HepG2 (cell line): ENCODE results near the gene THAP2. TPM values are rescaled to one million over a fixed set of nuclear protein-coding genes. Genes with fewer than 3 reads are reported as not detected.
"Not testable (repeated sequence)": the region's sequence is repeated elsewhere in the genome, so short reads cannot be mapped to it uniquely, and the experiment has no call there.

Source experiments
- ATAC-seq: fragments of 200-7000 bp; cut with Tn5 transposase; 3 replicates; pipeline ENCODE4 v1.9.1; 2020; ENCODE audit warnings: mild to moderate bottlenecking, moderate library complexity
- BruUV-seq: library from RNA; stranded (reverse); fragments of 400-500 nt; replicated peaks from 2 replicates; lab custom pipeline; 2021; lab: Mats Ljungman, UMichigan
- CTCF ChIA-PET: fragments of 300-600 bp; formaldehyde crosslinking; extraction: SDS; loops from one replicate; lab custom pipeline; 2021; ENCODE audit warnings: low total read pairs, inconsistent platforms, low intra/inter-chr PET ratio; lab: Yijun Ruan, JAX
- POLR2A ChIA-PET: fragments of 350-600 bp; sonication (Branson Sonifier 250); formaldehyde crosslinking; loops from one replicate; lab custom pipeline; 2020; ENCODE audit warnings: antibody characterized with exemption, inconsistent platforms; lab: Yijun Ruan, JAX
- DNase-seq: peaks from one replicate; pipeline ENCODE4 v3.0.0-alpha.2; 2015; ENCODE audit warnings: low spot score
- FAIRE-seq: peaks from 3 replicates; lab custom pipeline; 2011; peaks lifted over from hg19 to GRCh38; lab: Jason Lieb, UNC
- H2AFZ ChIP-seq: one replicate; pipeline ENCODE4 v1.6.1; 2011; ENCODE audit warnings: low read length, inconsistent platforms
- H3K27ac ChIP-seq: fragments of 300-600 bp; 3 replicates; pipeline ENCODE4 v1.8.0; 2011; ENCODE audit warnings: mixed run types, mild to moderate bottlenecking, mixed read lengths, low read length, inconsistent platforms; ENCODE audit not compliant: insufficient read depth; ENCODE audit errors: extremely low read length
- H3K27me3 ChIP-seq, 2 experiments: fragments of 200-600 bp in 1 of 2; 2 replicates in 1 of 2; 3 replicates in 1 of 2; pipeline versions ENCODE4 v1.6.0 to v1.8.0; 2011; ENCODE audit warnings: low read length in 2 of 2, mild to moderate bottlenecking in 2 of 2, moderate library complexity in 2 of 2, inconsistent platforms in 1 of 2; ENCODE audit not compliant: insufficient read depth in 2 of 2, control insufficient read depth in 1 of 2
- H3K36me3 ChIP-seq, 2 experiments: fragments of 200-600 bp in 1 of 2; replicated peaks in 1 of 2; 2 replicates in 1 of 2; 3 replicates in 1 of 2; pipeline versions ENCODE4 v1.5.1 to v1.8.0; 2011; ENCODE audit warnings: low read length in 2 of 2, inconsistent platforms in 1 of 2; ENCODE audit not compliant: insufficient read depth in 2 of 2, control insufficient read depth in 1 of 2
- H3K4me1 ChIP-seq: 2 replicates; pipeline ENCODE4 v1.5.1; 2012; ENCODE audit warnings: low read length, inconsistent platforms; ENCODE audit not compliant: insufficient read depth
- H3K4me2 ChIP-seq: 2 replicates; pipeline ENCODE4 v1.6.0; 2011; ENCODE audit warnings: low read depth, low read length, inconsistent platforms
- H3K4me3 ChIP-seq, 3 experiments: fragments of 200-600 bp in 1 of 3; sonication (generic), shearing (Covaris generic) in 1 of 3; replicated peaks in 1 of 3; 2 replicates each; pipeline ENCODE4 v1.5.1; 2011 to 2016; ENCODE audit warnings: low read length in 3 of 3, inconsistent platforms in 2 of 3, low read depth in 2 of 3, mild to moderate bottlenecking in 2 of 3, control low read depth in 1 of 3, mixed read lengths in 1 of 3; ENCODE audit not compliant: insufficient read depth in 1 of 3
- H3K79me2 ChIP-seq: one replicate; pipeline ENCODE4 v1.6.1; 2011; ENCODE audit warnings: low read length, inconsistent platforms; ENCODE audit not compliant: insufficient read depth
- H3K9ac ChIP-seq: 2 replicates; pipeline ENCODE4 v1.6.0; 2011; ENCODE audit warnings: mild to moderate bottlenecking, low read depth, low read length, inconsistent platforms; ENCODE audit not compliant: insufficient read depth
- H3K9me3 ChIP-seq: 2 replicates; pipeline ENCODE4 v1.5.1; 2012; ENCODE audit warnings: mild to moderate bottlenecking, low read length
- H4K20me1 ChIP-seq: 2 replicates; pipeline ENCODE4 v1.6.0; 2011; ENCODE audit warnings: inconsistent platforms, mild to moderate bottlenecking, low read length, moderate library complexity; ENCODE audit not compliant: insufficient read depth
- KDM5A ChIP-seq: fragments of 200-600 bp; sonication (generic); IDR thresholded peaks from 2 replicates; pipeline ENCODE4 v1.7.0; 2018; ENCODE audit warnings: antibody characterized with exemption, mild to moderate bottlenecking, low read length, borderline replicate concordance
- ZBTB38 ChIP-seq: sonication (generic); formaldehyde crosslinking; IDR thresholded peaks from 2 replicates; pipeline ENCODE4 v1.5.1; 2020; ENCODE audit warnings: mild to moderate bottlenecking, missing genetic modification reagents
- ZNF816 ChIP-seq: sonication (generic); formaldehyde crosslinking; IDR thresholded peaks from 2 replicates; pipeline ENCODE4 v1.8.0; 2022; ENCODE audit warnings: missing genetic modification reagents, mild to moderate bottlenecking, borderline replicate concordance
- WGBS: methylation state at CpG from one replicate; pipeline ENCODE4 v1.1.6; 2017; ENCODE audit warnings: low lambda C conversion rate; 5-methylcytosine and 5-hydroxymethylcytosine counted together
- in situ Hi-C: cut with HindIII; loops from 2 replicates; pipeline ENCODE4 v1.10.0; 2017; ENCODE audit warnings: low pct_unique_long_range_greater_than_20kb; ENCODE audit not compliant: extremely low pct_ligation_motif_present
- intact Hi-C: fragments of 100-400 bp; cut with micrococcal nuclease; formaldehyde crosslinking; loops from one replicate; pipeline ENCODE4 v1.10.0; 2022; ENCODE audit not compliant: unreplicated experiment
- polyA plus RNA-seq, 8 experiments: library from polyadenylated mRNA; depleted of rRNA in 3 of 8; stranded (reverse) in 7 of 8; unstranded in 1 of 8; fragments of >200 nt; fragmentation: Illumina TruSeq in 4 of 8; extraction: Trizol in 4 of 8; gene quantifications; 2 replicates each; pipeline versions ENCODE4 v1.2.1 to v1.2.3, GENCODE V29; 2011 to 2016; ENCODE audit warnings: low read depth in 4 of 8, missing spikeins in 1 of 8, mixed read lengths in 1 of 8; ENCODE audit not compliant: insufficient read depth in 1 of 8
- total RNA-seq, 5 experiments: library from RNA; depleted of rRNA; stranded (reverse); fragments of >200 nt; fragmentation: Illumina TruSeq; extraction: Trizol; gene quantifications; 2 replicates each; pipeline ENCODE4 v1.2.3, GENCODE V29; 2016; ENCODE audit warnings: low read depth in 1 of 5
- TF ChIP-seq, protein P1 (sequence below): sonication (generic); formaldehyde crosslinking; conservative IDR thresholded peaks from 2 replicates; pipeline ENCODE4 v1.4.0; 2020; ENCODE audit warnings: missing genetic modification reagents

THAP2 gene
- total and polyA plus RNA-seq, 2 of the 13 experiments (the other 11 are each of a cell fraction or from before 2014, with no cell fraction given) = 5.2 to 6.2 TPM

DNA sequence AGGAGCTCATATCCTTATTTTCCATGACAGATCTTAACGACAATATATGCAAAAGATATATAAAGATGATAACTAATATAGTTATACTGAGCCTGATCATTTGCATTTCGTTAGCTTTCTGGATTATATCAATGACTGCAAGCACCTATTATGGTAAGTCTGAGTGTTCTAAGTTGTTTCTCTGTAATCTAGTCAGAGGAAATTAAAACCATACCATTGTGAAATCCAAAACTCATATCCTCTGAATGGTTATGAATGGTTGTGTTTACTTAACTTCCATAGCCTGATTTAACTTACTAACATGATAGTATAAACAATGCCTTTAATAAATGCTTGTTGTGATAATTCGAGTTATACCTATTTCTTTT is 22.5 kb downstream of the THAP2 start:
- Histone ChIP-seq H4K20me1 (no peaks in the 10 kb centered on the region), H3K27ac (peak overlapping the region; percentile 93), H3K9me3 (no peaks in the 10 kb centered on the region), H2AFZ (peak overlapping the region; percentile 75), H3K4me1 (peaks cover 46% of the 10 kb centered on the region), H3K27me3 (no peaks in the 10 kb centered on the region), H3K36me3 (no peaks in the 10 kb centered on the region), H3K9ac (peak overlapping the region; percentile 80), H3K4me2 (peak overlapping the region; percentile 99), H3K79me2 (peaks cover 9% of the 10 kb centered on the region), H3K4me3 (peak overlapping the region; percentile 73 to 79 (median 73))
- intact Hi-C loops (loop anchor here (1.0 to 2.0 kb wide), 2 partner anchors 21 to 50 kb away; no protein-coding TSS in a partner anchor), in situ Hi-C loops (no loop called here)
- ATAC-seq = no peak
- DNase-seq = no peak
- FAIRE-seq = no peak
- POLR2A ChIA-PET = interaction anchor here (0.8 to 3.7 kb wide), 17 partner anchors 9 to 248 kb away, joined by 3 to 78 read pairs (median 6); partner anchors contain the start of genes RAB21, THAP2 and ZFC3H1
- TSS peak; percentile 80 for BruUV-seq
- CTCF ChIA-PET = no interaction called here
- TF ChIP-seq KDM5A (peak; percentile 8; the same call in 1 of the 2 replicates), ZNF816 (0 out of 2 replicates have a peak, but pooled peaks have one; percentile 71)
- TF ChIP-seq, protein P1, sequence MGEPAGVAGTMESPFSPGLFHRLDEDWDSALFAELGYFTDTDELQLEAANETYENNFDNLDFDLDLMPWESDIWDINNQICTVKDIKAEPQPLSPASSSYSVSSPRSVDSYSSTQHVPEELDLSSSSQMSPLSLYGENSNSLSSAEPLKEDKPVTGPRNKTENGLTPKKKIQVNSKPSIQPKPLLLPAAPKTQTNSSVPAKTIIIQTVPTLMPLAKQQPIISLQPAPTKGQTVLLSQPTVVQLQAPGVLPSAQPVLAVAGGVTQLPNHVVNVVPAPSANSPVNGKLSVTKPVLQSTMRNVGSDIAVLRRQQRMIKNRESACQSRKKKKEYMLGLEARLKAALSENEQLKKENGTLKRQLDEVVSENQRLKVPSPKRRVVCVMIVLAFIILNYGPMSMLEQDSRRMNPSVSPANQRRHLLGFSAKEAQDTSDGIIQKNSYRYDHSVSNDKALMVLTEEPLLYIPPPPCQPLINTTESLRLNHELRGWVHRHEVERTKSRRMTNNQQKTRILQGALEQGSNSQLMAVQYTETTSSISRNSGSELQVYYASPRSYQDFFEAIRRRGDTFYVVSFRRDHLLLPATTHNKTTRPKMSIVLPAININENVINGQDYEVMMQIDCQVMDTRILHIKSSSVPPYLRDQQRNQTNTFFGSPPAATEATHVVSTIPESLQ (CRISPR knock-in tag) = no peak
- WGBS = under 1% methylated on average over 3 of the region's 3 CpGs

DNA sequence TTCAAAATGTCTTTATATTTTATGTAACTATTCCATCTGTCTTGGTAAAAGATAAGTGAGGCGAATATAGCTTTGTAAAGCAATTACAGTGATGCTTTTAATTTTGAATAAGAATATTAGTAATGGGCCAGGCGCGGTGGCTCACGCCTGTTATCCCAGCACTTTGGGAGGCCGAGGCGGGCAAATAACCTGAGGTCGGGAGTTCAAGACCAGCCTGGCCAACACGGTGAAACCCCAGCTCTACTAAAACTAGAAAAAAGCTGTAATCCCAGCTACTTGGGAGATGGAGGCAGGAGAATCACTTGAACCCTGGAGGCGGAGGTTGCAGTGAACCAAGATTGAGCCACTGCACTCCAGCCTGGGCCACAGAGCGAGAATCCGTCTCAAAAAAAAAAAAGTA is 23.1 kb downstream of the THAP2 start:
- WGBS = 89% methylated on average over 11 of the region's 11 CpGs
- H3K9ac ChIP-seq = peak overlapping the region; percentile 80; the same call in 1 of the 2 replicates
- peak overlapping the region; percentile 73 to 79 (median 73) for H3K4me3 ChIP-seq
- H3K4me2 ChIP-seq = peak overlapping the region; percentile 99
- CTCF ChIA-PET, H3K36me3 ChIP-seq, ATAC-seq, H4K20me1 ChIP-seq, FAIRE-seq, H2AFZ ChIP-seq, in situ Hi-C loops, H3K27ac ChIP-seq, DNase-seq, H3K9me3 ChIP-seq, BruUV-seq, H3K27me3 ChIP-seq, H3K79me2 ChIP-seq: not testable (repeated sequence)
- TF ChIP-seq ZBTB38 (CRISPR knock-in tag) = peak; percentile 66
- POLR2A ChIA-PET = interaction anchor here (1.0 to 2.0 kb wide), 2 partner anchors 67 to 69 kb away, joined by 3 to 14 read pairs; partner anchors contain the start of gene RAB21
- intact Hi-C loops = loop anchor here (2.0 kb wide), 1 partner anchor 50 kb away; no protein-coding TSS in a partner anchor
- peaks cover 46% of the 10 kb centered on the region for H3K4me1 ChIP-seq
